ENCODE data around the gene RAB11FIP4. TPM values are rescaled to one million over a fixed set of nuclear protein-coding genes. Genes with fewer than 3 reads are reported as not detected.
A peak's percentile ranks its signal among the peaks of the same experiment; 100 is the strongest.

RAB11FIP4 gene
- total and polyA plus RNA-seq, 2 donors from 2014 or later: 10.0 to 32.5 TPM

DNA sequence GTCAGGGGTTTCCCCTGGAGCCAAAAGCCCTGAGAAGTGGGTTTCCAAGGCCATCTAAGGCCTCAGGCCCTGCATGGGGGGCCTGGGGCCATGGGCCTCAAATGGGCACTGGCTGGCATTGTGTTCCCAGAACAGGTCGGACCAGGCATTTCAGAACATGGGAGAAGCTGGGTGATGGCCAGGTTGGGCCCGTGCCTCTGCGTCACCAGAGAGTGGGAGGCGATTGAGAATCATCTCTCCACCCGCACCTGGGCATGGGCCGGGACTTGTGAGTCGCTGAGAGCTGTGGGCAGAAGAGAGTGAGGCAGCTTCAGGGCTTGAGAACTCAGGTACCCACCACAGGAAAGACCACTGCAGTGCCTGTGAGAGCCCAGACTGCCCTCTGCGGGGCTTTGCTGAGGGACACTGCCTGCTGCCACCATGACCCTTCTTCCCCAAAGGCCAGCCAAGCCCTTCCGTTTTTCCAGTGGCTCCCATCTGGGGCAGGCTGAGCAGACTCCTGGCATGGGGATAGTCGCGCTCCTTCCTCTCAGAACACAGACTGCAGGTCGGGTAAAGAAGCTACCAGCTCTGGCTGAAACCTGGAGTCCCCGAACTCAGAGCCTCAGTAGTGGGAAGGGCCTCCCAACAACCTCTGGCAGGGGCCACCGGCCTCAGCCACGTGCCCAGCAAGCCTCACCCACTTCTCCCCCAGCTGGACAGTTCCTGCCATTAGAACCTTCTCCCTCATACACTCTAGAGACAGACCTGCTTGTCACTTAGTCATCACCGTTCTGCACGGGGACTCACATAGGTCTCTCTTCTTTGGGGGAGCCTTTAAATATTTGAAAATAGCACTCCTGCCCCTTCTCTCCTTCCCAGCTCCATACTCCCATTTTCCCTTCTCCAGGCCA, 1.6 kb downstream of the RAB11FIP4 start:
- TF ChIP-seq CTCF (IDR thresholded peaks at IDR 0.05; ENCODE audit: borderline replicate concordance, extremely low read depth, insufficient read depth): no peak
- H3K27me3 ChIP-seq (ENCODE audit: control insufficient read depth, insufficient read depth, low read length): peaks cover 11% of the 10 kb centered on the region
- DNase-seq: peak in 1 of 5 donors; percentile 29

DNA sequence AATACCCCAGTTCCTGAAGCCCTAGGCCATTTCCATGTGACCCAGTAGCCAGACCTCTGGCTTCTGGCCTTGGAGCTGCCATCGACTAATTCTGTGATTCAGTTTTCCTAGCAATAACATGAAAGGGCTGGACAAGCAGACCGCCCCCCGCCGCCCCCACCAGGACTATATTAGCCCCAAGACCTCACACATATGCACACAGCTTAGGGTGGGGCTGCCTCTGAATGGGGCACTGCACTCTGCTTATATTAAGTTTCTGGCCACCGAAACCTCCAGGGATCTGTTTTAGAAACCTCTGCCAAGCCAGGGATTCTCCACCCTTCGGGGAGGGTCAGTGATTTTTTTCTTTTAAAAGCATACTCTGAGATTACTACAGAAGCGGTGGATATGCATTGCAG, 2.3 kb downstream of the RAB11FIP4 start:
- FAIRE-seq (no peak), DNase-seq (peak in 2 of 5 donors; percentile 5 to 24)
- no peaks in the 10 kb centered on the region for H3K36me3 ChIP-seq (ENCODE audit: control insufficient read depth in 2 of 3, insufficient read depth in 3 of 3, low read length in 3 of 3)
- H3K4me3 ChIP-seq (ENCODE audit: low read length in 3 of 3): no peak overlapping the region
- peaks cover 0 to 2% (median 0%) of the 10 kb centered on the region in 3 donors for H3K4me1 ChIP-seq (ENCODE audit: control insufficient read depth in 2 of 3, insufficient read depth in 2 of 3, low read depth in 1 of 3, low read length in 3 of 3)
- H3K9ac ChIP-seq (ENCODE audit: low read length in 3 of 3): no peak overlapping the region
- TF ChIP-seq CTCF (IDR thresholded peaks at IDR 0.05; ENCODE audit: borderline replicate concordance, extremely low read depth, insufficient read depth): no peak
- no peak overlapping the region for H3K27ac ChIP-seq (ENCODE audit: low read depth in 2 of 2, low read length in 2 of 2)
- intact Hi-C loops (cut with DNase I): no loop called here
- H3K27me3 ChIP-seq (ENCODE audit: control insufficient read depth, insufficient read depth, low read length): peaks cover 11% of the 10 kb centered on the region
- H3K9me3 ChIP-seq (ENCODE audit: control insufficient read depth in 2 of 3, insufficient read depth in 1 of 3, low read length in 3 of 3): no peaks in the 10 kb centered on the region

More for the DNA sequence above, 1.6 kb downstream of the RAB11FIP4 start:
- H3K36me3 ChIP-seq (ENCODE audit: control insufficient read depth in 2 of 3, insufficient read depth in 3 of 3, low read length in 3 of 3): no peaks in the 10 kb centered on the region
- H3K9me3 ChIP-seq (ENCODE audit: control insufficient read depth in 2 of 3, insufficient read depth in 1 of 3, low read length in 3 of 3): no peaks in the 10 kb centered on the region
- no peak overlapping the region for H3K9ac ChIP-seq (ENCODE audit: low read length in 3 of 3)
- H3K4me3 ChIP-seq (ENCODE audit: low read length in 3 of 3): no peak overlapping the region
- no peak for FAIRE-seq
- H3K4me1 ChIP-seq (ENCODE audit: control insufficient read depth in 2 of 3, insufficient read depth in 2 of 3, low read depth in 1 of 3, low read length in 3 of 3): peaks cover 0 to 2% (median 0%) of the 10 kb centered on the region in 3 donors
- no peak overlapping the region for H3K27ac ChIP-seq (ENCODE audit: low read depth in 2 of 2, low read length in 2 of 2)
- intact Hi-C loops (cut with DNase I): no loop called here

DNA sequence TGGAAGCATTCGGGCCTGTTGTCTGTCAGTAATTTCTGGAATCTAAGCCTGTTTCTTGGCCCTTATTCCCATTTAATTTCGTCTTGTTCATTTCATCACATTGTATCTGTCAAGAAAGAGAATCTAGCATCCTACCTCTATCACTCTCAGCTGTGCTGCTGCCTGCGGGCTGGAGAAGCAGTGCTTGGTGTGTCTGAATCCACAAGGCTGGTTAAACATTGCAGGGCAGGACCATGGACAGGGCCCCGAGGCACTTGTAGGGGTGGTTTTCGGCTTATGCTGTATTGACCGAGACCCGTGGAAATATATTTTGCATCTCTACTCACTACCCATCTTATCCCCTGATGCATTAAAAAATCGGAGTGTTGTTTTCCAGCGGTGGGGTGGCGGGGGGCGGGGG, 3.1 kb downstream of the RAB11FIP4 start:
- intact Hi-C loops (cut with DNase I): no loop called here
- no peak overlapping the region for H3K4me3 ChIP-seq (ENCODE audit: low read length in 3 of 3)
- H3K27me3 ChIP-seq (ENCODE audit: control insufficient read depth, insufficient read depth, low read length): peaks cover 10% of the 10 kb centered on the region
- no peak overlapping the region for H3K9ac ChIP-seq (ENCODE audit: low read length in 3 of 3)
- no peak for TF ChIP-seq CTCF (IDR thresholded peaks at IDR 0.05; ENCODE audit: borderline replicate concordance, extremely low read depth, insufficient read depth)
- no peaks in the 10 kb centered on the region for H3K36me3 ChIP-seq (ENCODE audit: control insufficient read depth in 2 of 3, insufficient read depth in 3 of 3, low read length in 3 of 3)
- no peak overlapping the region for H3K27ac ChIP-seq (ENCODE audit: low read depth in 2 of 2, low read length in 2 of 2)
- no peaks in the 10 kb centered on the region for H3K9me3 ChIP-seq (ENCODE audit: control insufficient read depth in 2 of 3, insufficient read depth in 1 of 3, low read length in 3 of 3)
- H3K4me1 ChIP-seq (ENCODE audit: control insufficient read depth in 2 of 3, insufficient read depth in 2 of 3, low read depth in 1 of 3, low read length in 3 of 3): peaks cover 0 to 2% (median 0%) of the 10 kb centered on the region in 3 donors
- FAIRE-seq (no peak), DNase-seq (peak in 4 of 5 donors; percentile 87 to 95 (median 92))

All from kidney (tissue), 14 donors.